K562 (cell line): ENCODE data around the gene SLC25A1. TPM values are rescaled to one million over a fixed set of nuclear protein-coding genes. Genes with fewer than 3 reads are reported as not detected.

Experiments
- CAMTA2 ChIP-seq: fragments of 250-450 bp; sonication (Bioruptor Pico); conservative IDR thresholded peaks from 2 replicates; pipeline ENCODE4 v1.5.1; 2022
- CEBPG ChIP-seq, 3 experiments: fragments of 200-800 bp in 1 of 3; sonication (Bioruptor generic) in 1 of 3; sonication (generic) in 1 of 3; formaldehyde crosslinking in 1 of 3; IDR thresholded peaks in 2 of 3; conservative IDR thresholded peaks in 1 of 3; 2 replicates each; pipeline versions ENCODE4 v1.6.1 to v1.8.0; 2016 to 2022; ENCODE audit warnings: missing compliant biosample characterization in 2 of 3, missing genetic modification characterization in 2 of 3, mild to moderate bottlenecking in 1 of 3, missing genetic modification reagents in 1 of 3
- E2F5 ChIP-seq: sonication (generic); formaldehyde crosslinking; IDR thresholded peaks from 2 replicates; pipeline ENCODE4 v1.8.0; 2022; ENCODE audit warnings: mild to moderate bottlenecking, missing genetic modification reagents
- EP400 ChIP-seq: fragments of 450-650 bp; IDR thresholded peaks from 2 replicates; pipeline ENCODE4 v1.6.1; 2017; ENCODE audit warnings: antibody characterized with exemption, mild to moderate bottlenecking, moderate library complexity
- FIP1L1 ChIP-seq: fragments of 200-400 bp; formaldehyde crosslinking; IDR thresholded peaks from 2 replicates; pipeline ENCODE4 v1.6.1; 2018; ENCODE audit warnings: mild to moderate bottlenecking, low read depth, low read length; ENCODE audit not compliant: poor library complexity, severe bottlenecking
- HNRNPUL1 ChIP-seq: fragments of 200-400 bp; formaldehyde crosslinking; IDR thresholded peaks from 2 replicates; pipeline ENCODE4 v1.6.1; 2017; ENCODE audit warnings: low read length
- KDM2B ChIP-seq: fragments of 250-450 bp; sonication (Bioruptor Pico); IDR thresholded peaks from 2 replicates; pipeline ENCODE4 v1.8.0; 2021; ENCODE audit warnings: mild to moderate bottlenecking, moderate library complexity
- LEF1 ChIP-seq: fragments of 450-650 bp; IDR thresholded peaks from 2 replicates; pipeline ENCODE4 v1.6.1; 2016; ENCODE audit warnings: mild to moderate bottlenecking
- MCM7 ChIP-seq, 2 experiments: fragments of 450-650 bp; IDR thresholded peaks; 2 replicates each; pipeline ENCODE4 v1.6.1; 2016 to 2018
- NFRKB ChIP-seq: fragments of 450-650 bp; IDR thresholded peaks from 2 replicates; pipeline ENCODE4 v1.6.1; 2016; ENCODE audit warnings: low read depth
- PATZ1 ChIP-seq: fragments of 250-450 bp; sonication (Bioruptor Pico); IDR thresholded peaks from 2 replicates; pipeline ENCODE4 v1.5.0; 2020; ENCODE audit warnings: mild to moderate bottlenecking, borderline replicate concordance
- RFX1 ChIP-seq: fragments of 450-650 bp; IDR thresholded peaks from 2 replicates; pipeline ENCODE4 v1.6.1; 2016; ENCODE audit warnings: mild to moderate bottlenecking, moderate library complexity
- RFX7 ChIP-seq: fragments of 250-450 bp; sonication (Bioruptor Pico); IDR thresholded peaks from 2 replicates; pipeline ENCODE4 v1.5.1; 2021; ENCODE audit warnings: mild to moderate bottlenecking
- SAP30 ChIP-seq: fragments of 200-600 bp; sonication (generic); IDR thresholded peaks from 2 replicates; pipeline ENCODE4 v1.6.1; 2012; ENCODE audit warnings: borderline replicate concordance, low read depth, mild to moderate bottlenecking, moderate library complexity, low read length, control low read depth, inconsistent platforms; ENCODE audit not compliant: insufficient read depth, poor library complexity, severe bottlenecking
- SMAD4 ChIP-seq: fragments of 250-450 bp; sonication (Bioruptor Pico); conservative IDR thresholded peaks from 2 replicates; pipeline ENCODE4 v1.8.0; 2021; ENCODE audit warnings: inconsistent platforms, mild to moderate bottlenecking, moderate library complexity
- SPI1 ChIP-seq: IDR thresholded peaks from 2 replicates; pipeline ENCODE4 v1.6.1; 2011; ENCODE audit warnings: low read depth, low read length, control low read depth, borderline replicate concordance
- TCF7 ChIP-seq: sonication (generic); IDR thresholded peaks from 2 replicates; pipeline ENCODE4 v1.6.1; 2016; ENCODE audit warnings: antibody characterized with exemption, borderline replicate concordance
- ZNF143 ChIP-seq: sonication (generic); formaldehyde crosslinking; IDR thresholded peaks from 2 replicates; pipeline ENCODE4 v1.9.0; 2022; ENCODE audit warnings: mild to moderate bottlenecking, missing genetic modification reagents
- ZNF23 ChIP-seq: fragments of 250-450 bp; sonication (Bioruptor Pico); IDR thresholded peaks from 2 replicates; pipeline ENCODE4 v1.4.0; 2020; ENCODE audit warnings: mild to moderate bottlenecking
- ZNF274 ChIP-seq: IDR thresholded peaks from 2 replicates; pipeline ENCODE4 v1.6.1; 2011; ENCODE audit warnings: low read depth, mild to moderate bottlenecking, low read length, moderate library complexity, borderline replicate concordance
- ZNF609 ChIP-seq: sonication (generic); formaldehyde crosslinking; IDR thresholded peaks from 2 replicates; pipeline ENCODE4 v1.8.1; 2023; ENCODE audit warnings: missing genetic modification reagents, mild to moderate bottlenecking, borderline replicate concordance
- polyA plus RNA-seq, 8 experiments: library from polyadenylated mRNA; depleted of rRNA in 4 of 8; stranded (reverse) in 5 of 8; unstranded in 3 of 8; fragments of >200 nt; fragmentation: Nextera tagmentation in 2 of 8; fragmentation: Illumina TruSeq in 1 of 8; extraction: Ambion mirVana in 2 of 8; extraction: Trizol in 1 of 8; gene quantifications; 2 replicates each; pipeline versions ENCODE4 v1.2.1 to v1.2.3, GENCODE V29; 2011 to 2014; ENCODE audit warnings: inconsistent platforms in 1 of 8, missing spikeins in 1 of 8
- total RNA-seq, 7 experiments: library from RNA; depleted of rRNA in 6 of 7; stranded (reverse); fragments of >200 nt in 6 of 7; fragmentation: Illumina TruSeq in 2 of 7; extraction: Trizol in 2 of 7; gene quantifications; 2 replicates each; pipeline versions ENCODE4 v1.2.1 to v1.2.3, GENCODE V29; 2011 to 2021; ENCODE audit warnings: low replicate concordance in 1 of 7

SLC25A1 gene
- total and polyA plus RNA-seq, 9 of the 15 experiments (the other 6 are each of a cell fraction or from before 2014, with no cell fraction given), result 11.0 to 408 (median 110) TPM

GRCh38 chr22:19218541-19219233 is 40.2 kb upstream of the SLC25A1 start (continued):
- TF ChIP-seq KDM2B (CRISPR knock-in tag) (no peak), SAP30 (peak; percentile 9), SMAD4 (CRISPR knock-in tag) (peak; percentile 37; the same call in 1 of the 2 replicates), SPI1 (no peak), ZNF609 (CRISPR knock-in tag) (no peak), ZNF143 (CRISPR knock-in tag) (peak; percentile 59), RFX7 (CRISPR knock-in tag) (0 out of 2 replicates have a peak, but pooled peaks have one; percentile 52), MCM7 (IDR thresholded peaks at IDR 0.05) (no peak), RFX1 (no peak), EP400 (no peak), PATZ1 (CRISPR knock-in tag) (0 out of 2 replicates have a peak, but pooled peaks have one; percentile 30), LEF1 (no peak), HNRNPUL1 (no peak), CAMTA2 (no peak), E2F5 (CRISPR knock-in tag) (peak; percentile 73; the same call in 1 of the 2 replicates), ZNF23 (CRISPR knock-in tag) (no peak), NFRKB (no peak), TCF7 (no peak), CEBPG (CRISPR knock-in tag; IDR thresholded peaks at IDR 0.05) (no peak; the same call in 1 of the 2 replicates), CEBPG (tag; conservative IDR thresholded peaks at IDR 0.05 in 1 of 2, IDR thresholded peaks at IDR 0.05 in 1 of 2) (no peak), ZNF274 (no peak), FIP1L1 (no peak)
